Ovary (tissue), 9 donors: Measurements from ENCODE around the gene ADAMTS8. TPM values are rescaled to one million over a fixed set of nuclear protein-coding genes. Genes with fewer than 3 reads are reported as not detected.

Experiments used
- DNase-seq, 5 donors: peaks; one replicate each; pipeline ENCODE4 v3.0.0-alpha.2; 2019 to 2020
- H3K27ac ChIP-seq, 2 donors: fragments of 200-600 bp; one replicate each; pipeline versions ENCODE4 v1.5.1 to v1.8.0; 2019 to 2022
- H3K27me3 ChIP-seq: fragments of 200-600 bp; one replicate; pipeline ENCODE4 v1.8.0; 2022
- H3K36me3 ChIP-seq: fragments of 200-600 bp; sonication (generic); one replicate; pipeline ENCODE4 v1.5.1; 2019
- H3K4me1 ChIP-seq: one replicate; pipeline ENCODE4 v1.8.1; 2013; ENCODE audit warnings: mild to moderate bottlenecking, moderate library complexity; ENCODE audit not compliant: insufficient read depth
- H3K4me3 ChIP-seq: fragments of 200-600 bp; sonication (generic); one replicate; pipeline ENCODE4 v1.5.1; 2017
- H3K9me3 ChIP-seq, 2 donors: fragments of 200-600 bp in 1 of 2; sonication (generic) in 1 of 2; one replicate each; pipeline versions ENCODE4 v1.5.1 to v1.8.1; 2013 to 2019; ENCODE audit warnings: mild to moderate bottlenecking in 1 of 2, moderate library complexity in 1 of 2
- CTCF ChIP-seq, 3 donors: fragments of 450-650 bp in 2 of 3; fragments of 200-600 bp in 1 of 3; IDR thresholded peaks; one replicate each; pipeline versions ENCODE4 v1.5.1 to v1.8.0; 2016 to 2022; ENCODE audit warnings: antibody characterized with exemption in 3 of 3, mild to moderate bottlenecking in 1 of 3
- EP300 ChIP-seq: sonication (generic); formaldehyde crosslinking; IDR thresholded peaks from one replicate; pipeline ENCODE4 v1.6.1; 2017; ENCODE audit warnings: antibody characterized with exemption
- POLR2A ChIP-seq: fragments of 450-650 bp; IDR thresholded peaks from one replicate; pipeline ENCODE4 v1.6.1; 2017; ENCODE audit warnings: antibody characterized with exemption, mild to moderate bottlenecking, moderate library complexity
- WGBS, 3 donors: extraction: QIAGEN DNeasy Blood & Tissue Kit in 1 of 3; methylation state at CpG; one replicate each; pipeline versions ENCODE4 v1.1.5 to v1.1.7; 2013 to 2017; 5-methylcytosine and 5-hydroxymethylcytosine counted together
- intact Hi-C, 4 donors: fragments of 100-400 bp; cut with DNase I; formaldehyde crosslinking; loops; one replicate each; pipeline versions ENCODE4 v1.11.0 to v1.15.1; 2022 to 2023
- polyA plus RNA-seq, 2 donors: library from polyadenylated mRNA; stranded (reverse); fragments of 200-250 nt in 1 of 2; fragments of 350-450 nt in 1 of 2; fragmentation: Illumina TruSeq in 1 of 2; extraction: RNeasy Lipid Tissue Mini Kit (QIAGEN cat#74804) in 1 of 2; gene quantifications; one replicate each; pipeline ENCODE4 v1.2.3, GENCODE V29; 2013 to 2014
- total RNA-seq, 7 donors: library from RNA; depleted of rRNA in 2 of 7; stranded (reverse); fragments of >200 nt in 2 of 7; fragmentation: NEBNext Ultra II Directional in 3 of 7; extraction: Animal tissue kit (Norgen Biotek cat#: 25700) in 3 of 7; gene quantifications; one replicate each; pipeline versions ENCODE4 v1.1.0 to v1.2.4, GENCODE V29; 2016 to 2023
- donor health status: DM: no; HTN: no; CAD: no; lungs with moderate emphysema.
- donor health status: DM: no; HTN: no; CAD: no.
- donor health status: Bipolar disorder and iron deficiency.
- donor health status: DM: yes; HTN: yes; CAD: no.
- donor health status: DM: no; HTN: no; CAD: no.
- donor health status: DM: yes; HTN: yes; CAD: no.

The ADAMTS8 gene
- total and polyA plus RNA-seq, 9 donors, result 0.24 to 2.1 (median 1.1) TPM

- no peak overlapping the region for H3K4me3 ChIP-seq
- TF ChIP-seq POLR2A (no peak), CTCF (IDR thresholded peaks at IDR 0.05) (no peak), EP300 (no peak)
- no peaks in the 10 kb centered on the region for H3K9me3 ChIP-seq
- peaks cover under 1% of the 10 kb centered on the region for H3K4me1 ChIP-seq
- H3K27ac ChIP-seq, result no peak overlapping the region
- H3K27me3 ChIP-seq, result no peaks in the 10 kb centered on the region
- intact Hi-C loops, result no loop called here
- no peak for DNase-seq
- 79 to 88% (median 81%) methylated on average over 6 of the region's 6 CpGs for WGBS, 3 donors
- H3K36me3 ChIP-seq, result no peaks in the 10 kb centered on the region
Measured at GRCh38 chr11:130394615-130395014, 33.8 kb downstream of the ADAMTS8 start.

GRCh38 chr11:130391711-130392110 lies 36.7 kb downstream of the ADAMTS8 start:
- no peak for TF ChIP-seq EP300
- TF ChIP-seq POLR2A, result no peak
- TF ChIP-seq CTCF (IDR thresholded peaks at IDR 0.05), result no peak
- Histone ChIP-seq H3K9me3 (no peaks in the 10 kb centered on the region), H3K27me3 (no peaks in the 10 kb centered on the region), H3K36me3 (no peaks in the 10 kb centered on the region), H3K4me3 (no peak overlapping the region), H3K27ac (no peak overlapping the region), H3K4me1 (peaks cover 3% of the 10 kb centered on the region)
- WGBS, 3 donors, result 54 to 77% (median 60%) methylated on average over 8 of the region's 8 CpGs
- intact Hi-C loops, result no loop called here
- DNase-seq, result no peak

GRCh38 chr11:130390071-130390758 lies 38.2 kb downstream of the ADAMTS8 start:
- Histone ChIP-seq H3K4me3 (no peak overlapping the region), H3K9me3 (no peaks in the 10 kb centered on the region), H3K27me3 (no peaks in the 10 kb centered on the region), H3K36me3 (no peaks in the 10 kb centered on the region), H3K27ac (no peak overlapping the region), H3K4me1 (peaks cover 3% of the 10 kb centered on the region)
- 10 to 22% (median 16%) methylated on average over 12 of the region's 12 CpGs for WGBS, 3 donors
- DNase-seq, result no peak
- intact Hi-C loops, result no loop called here
- no peak for TF ChIP-seq CTCF (IDR thresholded peaks at IDR 0.05)
- no peak for TF ChIP-seq EP300
- TF ChIP-seq POLR2A, result no peak

GRCh38 chr11:130389335-130389935 lies 39.0 kb downstream of the ADAMTS8 start:
- intact Hi-C loops, result no loop called here
- H3K9me3 ChIP-seq, result no peaks in the 10 kb centered on the region
- H3K4me1 ChIP-seq, result peaks cover 3% of the 10 kb centered on the region
- H3K27me3 ChIP-seq, result no peaks in the 10 kb centered on the region
- DNase-seq, result peak in 1 of 5 donors; percentile 45
- H3K4me3 ChIP-seq, result no peak overlapping the region
- TF ChIP-seq CTCF (IDR thresholded peaks at IDR 0.05) (no peak), EP300 (no peak), POLR2A (no peak)
- WGBS, 3 donors, result 48 to 56% (median 56%) methylated on average over 16 of the region's 16 CpGs
- H3K27ac ChIP-seq, result no peak overlapping the region
- no peaks in the 10 kb centered on the region for H3K36me3 ChIP-seq
